Measurements from ENCODE around the gene BTG4. TPM values are rescaled to one million over a fixed set of nuclear protein-coding genes. Genes with fewer than 3 reads are reported as not detected.

BTG4 gene
- total and polyA plus RNA-seq, 2 of the 8 experiments (the other 6 are each of a cell fraction or from before 2014, with no cell fraction given) = 0.06 TPM; not detected in 1

- Histone ChIP-seq H3K4me2 (ENCODE audit: insufficient read depth in 1 of 2, low read depth in 2 of 2, low read length in 2 of 2) (no peak overlapping the region), H2BK5ac (ENCODE audit: low read depth, low read length) (no peak overlapping the region), H3K23ac (ENCODE audit: insufficient read length) (no peak overlapping the region), H3K4me3 (ENCODE audit: extremely low read depth in 1 of 4, insufficient read depth in 2 of 4, low read depth in 3 of 4, low read length in 4 of 4) (no peak overlapping the region), H2AK5ac (ENCODE audit: low read depth, low read length) (no peak overlapping the region), H2AFZ (ENCODE audit: low read length) (no peak overlapping the region), H3K9me3 (ENCODE audit: insufficient read depth in 2 of 2, low read depth in 1 of 2, low read length in 1 of 2) (no peaks in the 10 kb centered on the region), H4K8ac (ENCODE audit: extremely low read depth, insufficient read depth, low read length) (no peak overlapping the region), H4K91ac (replicated peaks; ENCODE audit: insufficient read length, low read length) (no peak overlapping the region), H2BK12ac (ENCODE audit: low read depth, low read length) (no peak overlapping the region), H3K18ac (ENCODE audit: extremely low read depth, low read length) (no peak overlapping the region), H3K36me3 (ENCODE audit: control insufficient read depth in 2 of 4, insufficient read depth in 4 of 4, low read length in 3 of 4) (no peaks in the 10 kb centered on the region), H4K20me1 (replicated peaks in 1 of 2; ENCODE audit: control insufficient read depth in 1 of 2, insufficient read depth in 2 of 2, low read length in 2 of 2) (no peaks in the 10 kb centered on the region), H3K14ac (ENCODE audit: insufficient read length) (no peak overlapping the region), H3K4me1 (replicated peaks in 1 of 4; ENCODE audit: control insufficient read depth in 3 of 4, insufficient read depth in 4 of 4, low read length in 3 of 4) (no peaks in the 10 kb centered on the region), H3K9ac (replicated peaks in 1 of 4; ENCODE audit: extremely low read depth in 1 of 4, low read depth in 3 of 4, low read length in 3 of 4) (no peak overlapping the region), H3K79me2 (ENCODE audit: control insufficient read depth in 1 of 2, insufficient read depth in 2 of 2, low read length in 2 of 2) (no peaks in the 10 kb centered on the region), H4K5ac (ENCODE audit: insufficient read length, low read depth, low read length) (no peak overlapping the region), H2BK120ac (replicated peaks; ENCODE audit: low read depth, low read length) (no peak overlapping the region), H3K23me2 (ENCODE audit: low read depth, low read length) (no peaks in the 10 kb centered on the region), H3K56ac (replicated peaks; ENCODE audit: insufficient read length, low read depth, low read length) (no peak overlapping the region), H3K79me1 (ENCODE audit: low read depth, low read length) (no peaks in the 10 kb centered on the region), H2BK15ac (ENCODE audit: low read length) (no peak overlapping the region), H2BK20ac (ENCODE audit: low read length) (no peak overlapping the region), H3K27me3 (replicated peaks in 1 of 4; ENCODE audit: control insufficient read depth in 3 of 4, extremely low read depth in 1 of 4, insufficient read depth in 3 of 4, low read length in 3 of 4) (no peaks in the 10 kb centered on the region), H3K27ac (ENCODE audit: low read depth, low read length) (no peak overlapping the region), H3K4ac (replicated peaks; ENCODE audit: insufficient read length, low read depth, low read length) (no peak overlapping the region)
- FAIRE-seq (no peak), DNase-seq (ENCODE audit: low read depth in 1 of 2, low spot score in 2 of 2) (no peak)
- ChIA-PET POLR2A (ENCODE audit: partially characterized antibody) (no interaction called here), CTCF (ENCODE audit: partially characterized antibody) (interaction anchor here (0.7 kb wide), 1 partner anchor 224 kb away, joined by 3 read pairs; no protein-coding TSS in a partner anchor)
- WGBS, 2 experiments (ENCODE audit: extremely low coverage in 1 of 2, insufficient coverage in 1 of 2, insufficient read length in 1 of 2, insufficient replicate concordance in 2 of 2, low coverage in 1 of 2, low lambda C conversion rate in 2 of 2, missing lambda C conversion rate in 1 of 2) = 92% methylated on average over 5 of the region's 5 CpGs; no CpG with 5 or more reads in 1 of the 2 experiments
- TF ChIP-seq CTBP2 (IDR thresholded peaks at IDR 0.05; ENCODE audit: borderline replicate concordance, insufficient read depth, insufficient read length, low read length) (no peak), SIN3A (conservative IDR thresholded peaks at IDR 0.05 in 1 of 2, IDR thresholded peaks at IDR 0.05 in 1 of 2; ENCODE audit: low read depth in 1 of 2, low read length in 2 of 2) (no peak), RNF2 (IDR thresholded peaks at IDR 0.05; ENCODE audit: borderline replicate concordance, low read depth, low read length, missing control alignments, poor library complexity, severe bottlenecking) (no peak), KDM4A (IDR thresholded peaks at IDR 0.05; ENCODE audit: low read depth, low read length, severe bottlenecking) (no peak), NANOG (IDR thresholded peaks at IDR 0.05; ENCODE audit: insufficient read depth, low read depth, low read length, poor library complexity, severe bottlenecking) (no peak)
These were observed 12.7 kb downstream of the BTG4 start for GRCh38 chr11:111499483-111499882.

Measured in H1 (cell line).